HL-60 (cell line): ENCODE measurements around the gene TMEFF1.

Experiments used
- POLR2AphosphoS5 ChIP-seq: IDR thresholded peaks from 2 replicates; pipeline ENCODE4 v1.6.1; 2012; ENCODE audit warnings: low read depth
- TF ChIP-seq, protein P1 (sequence below): IDR thresholded peaks from one replicate; pipeline ENCODE4 v1.5.1; 2011; ENCODE audit warnings: low read length, control low read depth, inconsistent platforms; ENCODE audit not compliant: insufficient read depth

DNA sequence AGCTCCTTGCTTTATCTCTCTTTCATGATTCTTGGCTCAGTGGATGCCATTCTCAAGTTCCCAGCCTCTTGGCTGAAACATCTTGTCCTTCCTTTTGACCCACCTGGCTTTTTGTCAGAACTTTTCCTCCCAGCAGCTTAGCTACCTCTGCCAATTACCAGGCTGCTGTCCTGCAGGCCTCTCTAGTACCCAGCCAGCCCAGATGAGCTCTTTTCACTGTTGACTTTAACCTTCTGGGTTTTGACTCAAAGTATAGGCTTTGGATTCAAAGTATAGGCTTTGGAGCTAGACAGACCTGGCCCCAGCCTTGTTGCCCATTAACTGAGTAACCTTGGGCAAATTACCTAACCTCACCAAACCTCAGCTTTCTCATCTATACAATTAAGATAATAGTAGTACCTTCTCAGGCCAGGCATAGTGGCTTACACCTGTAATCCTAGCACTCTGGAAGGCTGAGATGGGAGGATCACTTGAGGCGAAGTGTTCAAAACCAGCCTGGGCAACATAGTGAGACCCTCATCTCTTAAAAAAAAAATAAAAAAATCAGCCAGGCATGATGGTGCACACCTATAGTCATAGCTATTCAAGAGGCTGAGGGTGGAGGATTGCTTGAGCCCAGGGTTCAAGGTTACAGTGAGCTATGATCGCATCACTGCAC lies 6.6 kb upstream of the TMEFF1 start:
- TF ChIP-seq, protein P1, sequence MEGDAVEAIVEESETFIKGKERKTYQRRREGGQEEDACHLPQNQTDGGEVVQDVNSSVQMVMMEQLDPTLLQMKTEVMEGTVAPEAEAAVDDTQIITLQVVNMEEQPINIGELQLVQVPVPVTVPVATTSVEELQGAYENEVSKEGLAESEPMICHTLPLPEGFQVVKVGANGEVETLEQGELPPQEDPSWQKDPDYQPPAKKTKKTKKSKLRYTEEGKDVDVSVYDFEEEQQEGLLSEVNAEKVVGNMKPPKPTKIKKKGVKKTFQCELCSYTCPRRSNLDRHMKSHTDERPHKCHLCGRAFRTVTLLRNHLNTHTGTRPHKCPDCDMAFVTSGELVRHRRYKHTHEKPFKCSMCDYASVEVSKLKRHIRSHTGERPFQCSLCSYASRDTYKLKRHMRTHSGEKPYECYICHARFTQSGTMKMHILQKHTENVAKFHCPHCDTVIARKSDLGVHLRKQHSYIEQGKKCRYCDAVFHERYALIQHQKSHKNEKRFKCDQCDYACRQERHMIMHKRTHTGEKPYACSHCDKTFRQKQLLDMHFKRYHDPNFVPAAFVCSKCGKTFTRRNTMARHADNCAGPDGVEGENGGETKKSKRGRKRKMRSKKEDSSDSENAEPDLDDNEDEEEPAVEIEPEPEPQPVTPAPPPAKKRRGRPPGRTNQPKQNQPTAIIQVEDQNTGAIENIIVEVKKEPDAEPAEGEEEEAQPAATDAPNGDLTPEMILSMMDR = no peak
- no peak for TF ChIP-seq POLR2AphosphoS5
